ENCODE data around the gene IFT52.

- TF ChIP-seq CTCF (IDR thresholded peaks at IDR 0.05) (no peak), POLR2A (IDR thresholded peaks at IDR 0.05) (no peak)
Measured at GRCh38 chr20:43676368-43676767, 85.6 kb downstream of the IFT52 start.
